Keratinocyte (primary cell): ENCODE measurements around the gene TM7SF3. TPM values are rescaled to one million over a fixed set of nuclear protein-coding genes. Genes with fewer than 3 reads are reported as not detected.

Source experiments
- DNase-seq: peaks from one replicate; pipeline ENCODE4 v3.0.0-alpha.2; 2011; ENCODE audit warnings: low read depth, missing footprints, low spot score
- FAIRE-seq: peaks from 2 replicates; lab custom pipeline; 2011; peaks lifted over from hg19 to GRCh38; lab: Jason Lieb, UNC
- H2AFZ ChIP-seq: 2 replicates; pipeline ENCODE4 v1.6.0; 2012; ENCODE audit warnings: low read length, control low read depth, inconsistent platforms; ENCODE audit not compliant: control insufficient read depth
- H3K27ac ChIP-seq: 2 replicates; pipeline ENCODE4 v1.5.1; 2011; ENCODE audit warnings: low read length; ENCODE audit not compliant: control insufficient read depth, insufficient read depth
- H3K27me3 ChIP-seq: 3 replicates; pipeline ENCODE4 v1.6.0; 2011; ENCODE audit warnings: low read length; ENCODE audit not compliant: control insufficient read depth, insufficient read depth; ENCODE audit errors: extremely low read depth
- H3K36me3 ChIP-seq, 2 experiments: 2 replicates in 1 of 2; 3 replicates in 1 of 2; pipeline ENCODE4 v1.5.1; 2011; ENCODE audit warnings: low read length in 2 of 2, mild to moderate bottlenecking in 1 of 2; ENCODE audit not compliant: control insufficient read depth in 2 of 2, insufficient read depth in 2 of 2; ENCODE audit errors: extremely low read depth in 1 of 2
- H3K4me1 ChIP-seq: 3 replicates; pipeline ENCODE4 v1.5.1; 2011; ENCODE audit warnings: low read length; ENCODE audit not compliant: control insufficient read depth, insufficient read depth; ENCODE audit errors: extremely low read depth
- H3K4me2 ChIP-seq: 3 replicates; pipeline ENCODE4 v1.6.0; 2011; ENCODE audit warnings: low read depth, low read length; ENCODE audit not compliant: control insufficient read depth, insufficient read depth; ENCODE audit errors: extremely low read depth
- H3K4me3 ChIP-seq, 3 experiments: fragments of 200-600 bp in 1 of 3; sonication (generic) in 1 of 3; 2 replicates in 2 of 3; 3 replicates in 1 of 3; pipeline ENCODE4 v1.5.1; 2011 to 2016; ENCODE audit warnings: low read length in 3 of 3, mild to moderate bottlenecking in 3 of 3, control low read depth in 2 of 3, inconsistent platforms in 1 of 3, low read depth in 1 of 3, mixed read lengths in 1 of 3, mixed run types in 1 of 3, moderate library complexity in 1 of 3; ENCODE audit not compliant: control insufficient read depth in 2 of 3, insufficient read depth in 2 of 3; ENCODE audit errors: extremely low read depth in 1 of 3
- H3K79me2 ChIP-seq: 2 replicates; pipeline ENCODE4 v1.6.0; 2012; ENCODE audit warnings: low read length; ENCODE audit not compliant: control insufficient read depth, insufficient read depth
- H3K9ac ChIP-seq: 3 replicates; pipeline ENCODE4 v1.6.0; 2011; ENCODE audit warnings: low read length; ENCODE audit not compliant: control insufficient read depth, insufficient read depth; ENCODE audit errors: extremely low read depth
- H3K9me1 ChIP-seq: 3 replicates; pipeline ENCODE4 v1.6.0; 2011; ENCODE audit warnings: low read length; ENCODE audit not compliant: control insufficient read depth, insufficient read depth; ENCODE audit errors: extremely low read depth
- H3K9me3 ChIP-seq: 2 replicates; pipeline ENCODE4 v1.5.1; 2012; ENCODE audit warnings: low read depth, low read length; ENCODE audit not compliant: control insufficient read depth
- H4K20me1 ChIP-seq: 3 replicates; pipeline ENCODE4 v1.6.0; 2011; ENCODE audit warnings: low read length; ENCODE audit not compliant: control insufficient read depth, insufficient read depth; ENCODE audit errors: extremely low read depth
- CTCF ChIP-seq, 3 experiments: IDR thresholded peaks in 1 of 3; conservative IDR thresholded peaks in 1 of 3; optimal IDR thresholded peaks in 1 of 3; 2 replicates in 2 of 3; 3 replicates in 1 of 3; pipeline versions ENCODE3 to v1.5.1; 2011; ENCODE audit warnings: low read length in 3 of 3, mild to moderate bottlenecking in 3 of 3, moderate library complexity in 2 of 3, control low read depth in 1 of 3, inconsistent platforms in 1 of 3; ENCODE audit not compliant: insufficient read depth in 2 of 3; ENCODE audit errors: extremely low read depth in 1 of 3
- EZH2 ChIP-seq: IDR thresholded peaks from one replicate; pipeline ENCODE4 v1.6.1; 2012; ENCODE audit warnings: inconsistent platforms, mild to moderate bottlenecking, low read length, moderate library complexity
- dilution Hi-C: fragments of 300-500 bp; cut with MboI; formaldehyde crosslinking; loops from one replicate; pipeline ENCODE4 v1.7.0; 2020; ENCODE audit warnings: low sequenced_read_pairs; ENCODE audit not compliant: extremely low pct_ligation_motif_present
- polyA plus RNA-seq, 5 experiments: library from polyadenylated mRNA; depleted of rRNA in 3 of 5; stranded (reverse) in 3 of 5; stranded (forward) in 1 of 5; unstranded in 1 of 5; fragments of >200 nt; gene quantifications; 1 replicate in 1 of 5; 2 replicates in 3 of 5; 3 replicates in 1 of 5; pipeline versions ENCODE4 v1.2.1 to v1.2.3, GENCODE V29; 2011 to 2012; ENCODE audit warnings: missing spikeins in 2 of 5, low read depth in 1 of 5, low replicate concordance in 1 of 5

The TM7SF3 gene
- polyA plus RNA-seq, 1 donor (not counting 4 experiments of a cell fraction or from before 2014, with no cell fraction given) = 407 TPM

GRCh38 chr12:27008081-27008480 lies 6.1 kb downstream of the TM7SF3 start:
- H2AFZ ChIP-seq = no peak overlapping the region
- no peak overlapping the region for H3K4me3 ChIP-seq
- dilution Hi-C loops = no loop called here
- H3K36me3 ChIP-seq = peaks cover 0 to 4% of the 10 kb centered on the region in 2 experiments
- no peaks in the 10 kb centered on the region for H4K20me1 ChIP-seq
- peaks cover 33% of the 10 kb centered on the region for H3K4me1 ChIP-seq
- DNase-seq (no peak), FAIRE-seq (no peak)
- H3K27ac ChIP-seq = no peak overlapping the region
- H3K4me2 ChIP-seq = no peak overlapping the region
- H3K9ac ChIP-seq = no peak overlapping the region
- peaks cover 95% of the 10 kb centered on the region for H3K79me2 ChIP-seq
- H3K9me1 ChIP-seq = no peaks in the 10 kb centered on the region
- no peaks in the 10 kb centered on the region for H3K27me3 ChIP-seq
- TF ChIP-seq CTCF (optimal IDR thresholded peaks at IDR 0.05 in 1 of 3, IDR thresholded peaks at IDR 0.05 in 1 of 3, conservative IDR thresholded peaks at IDR 0.05 in 1 of 3; ENCODE audit: extremely low read depth in 1 of 3, insufficient read depth in 2 of 3, low read length in 3 of 3) = no peak
- no peak for TF ChIP-seq EZH2
- no peaks in the 10 kb centered on the region for H3K9me3 ChIP-seq

GRCh38 chr12:27006797-27007467 lies 7.3 kb downstream of the TM7SF3 start:
- Histone ChIP-seq H3K79me2 (peaks cover 94% of the 10 kb centered on the region), H3K9me3 (no peaks in the 10 kb centered on the region), H3K9me1 (no peaks in the 10 kb centered on the region), H3K4me2 (no peak overlapping the region), H3K4me1 (peaks cover 27% of the 10 kb centered on the region), H3K9ac (no peak overlapping the region), H3K4me3 (no peak overlapping the region), H3K36me3 (peaks cover 0 to 4% of the 10 kb centered on the region in 2 experiments), H4K20me1 (no peaks in the 10 kb centered on the region), H3K27ac (no peak overlapping the region), H3K27me3 (no peaks in the 10 kb centered on the region), H2AFZ (no peak overlapping the region)
- TF ChIP-seq CTCF (optimal IDR thresholded peaks at IDR 0.05 in 1 of 3, IDR thresholded peaks at IDR 0.05 in 1 of 3, conservative IDR thresholded peaks at IDR 0.05 in 1 of 3; ENCODE audit: extremely low read depth in 1 of 3, insufficient read depth in 2 of 3, low read length in 3 of 3) = no peak
- no peak for TF ChIP-seq EZH2
- dilution Hi-C loops = no loop called here
- FAIRE-seq (no peak), DNase-seq (no peak)
